HG02970 (cell line): ENCODE results near the gene KATNB1.
"Not testable (repeated sequence)": the region's sequence is repeated elsewhere in the genome, so short reads cannot be mapped to it uniquely, and the experiment has no call there.

Experiments used
- ATAC-seq: cut with Tn5 transposase; IDR thresholded peaks from one replicate; pipeline ENCODE4 v1.9.1; 2021; ENCODE audit warnings: mild to moderate bottlenecking, moderate library complexity, moderate number of reproducible peaks; ENCODE audit not compliant: unreplicated experiment, low FRiP score

The KATNB1 gene

GRCh38 chr16:57700781-57701551 lies 34.6 kb upstream of the KATNB1 start:
- no peak for ATAC-seq

GRCh38 chr16:57701759-57702371 lies 33.7 kb upstream of the KATNB1 start:
- no peak for ATAC-seq

GRCh38 chr16:57703416-57704010 lies 32.1 kb upstream of the KATNB1 start:
- ATAC-seq, result no peak

- no peak for ATAC-seq
These were observed 31.3 kb upstream of the KATNB1 start for GRCh38 chr16:57704011-57704904.

- no peak for ATAC-seq
These were observed 30.4 kb upstream of the KATNB1 start for GRCh38 chr16:57704905-57705852.

GRCh38 chr16:57706717-57707116 lies 28.9 kb upstream of the KATNB1 start:
- no peak for ATAC-seq

GRCh38 chr16:57707331-57707730 lies 28.2 kb upstream of the KATNB1 start:
- no peak for ATAC-seq

- no peak for ATAC-seq
These were observed 27.4 kb upstream of the KATNB1 start for GRCh38 chr16:57708168-57708567.

- no peak for ATAC-seq
These were observed 25.9 kb upstream of the KATNB1 start for GRCh38 chr16:57709663-57710062.

- ATAC-seq, result no peak
These were observed 24.2 kb upstream of the KATNB1 start for GRCh38 chr16:57711346-57711745.

- ATAC-seq, result no peak
These were observed 23.6 kb upstream of the KATNB1 start for GRCh38 chr16:57711993-57712392.

- ATAC-seq, result not testable (repeated sequence)
These were observed 23.0 kb upstream of the KATNB1 start for GRCh38 chr16:57712569-57712968.

GRCh38 chr16:57713596-57713995 lies 22.0 kb upstream of the KATNB1 start:
- ATAC-seq, result no peak

- ATAC-seq, result no peak
These were observed 21.5 kb upstream of the KATNB1 start for GRCh38 chr16:57714047-57714446.

- no peak for ATAC-seq
These were observed 15.4 kb upstream of the KATNB1 start for GRCh38 chr16:57720142-57720575.

- no peak for ATAC-seq
These were observed 14.0 kb upstream of the KATNB1 start for GRCh38 chr16:57721356-57722209.

GRCh38 chr16:57722210-57722499 lies 13.4 kb upstream of the KATNB1 start:
- ATAC-seq, result no peak

- ATAC-seq, result no peak
These were observed 12.9 kb upstream of the KATNB1 start for GRCh38 chr16:57722651-57723050.

GRCh38 chr16:57723170-57723569 lies 12.4 kb upstream of the KATNB1 start:
- no peak for ATAC-seq
